ENCODE results near the gene MAML1. TPM values are rescaled to one million over a fixed set of nuclear protein-coding genes. Genes with fewer than 3 reads are reported as not detected.
A peak's percentile ranks its signal among the peaks of the same experiment; 100 is the strongest.

MAML1 gene
- total RNA-seq, 1 experiment from 2014 or later, result 18.0 TPM

DNA sequence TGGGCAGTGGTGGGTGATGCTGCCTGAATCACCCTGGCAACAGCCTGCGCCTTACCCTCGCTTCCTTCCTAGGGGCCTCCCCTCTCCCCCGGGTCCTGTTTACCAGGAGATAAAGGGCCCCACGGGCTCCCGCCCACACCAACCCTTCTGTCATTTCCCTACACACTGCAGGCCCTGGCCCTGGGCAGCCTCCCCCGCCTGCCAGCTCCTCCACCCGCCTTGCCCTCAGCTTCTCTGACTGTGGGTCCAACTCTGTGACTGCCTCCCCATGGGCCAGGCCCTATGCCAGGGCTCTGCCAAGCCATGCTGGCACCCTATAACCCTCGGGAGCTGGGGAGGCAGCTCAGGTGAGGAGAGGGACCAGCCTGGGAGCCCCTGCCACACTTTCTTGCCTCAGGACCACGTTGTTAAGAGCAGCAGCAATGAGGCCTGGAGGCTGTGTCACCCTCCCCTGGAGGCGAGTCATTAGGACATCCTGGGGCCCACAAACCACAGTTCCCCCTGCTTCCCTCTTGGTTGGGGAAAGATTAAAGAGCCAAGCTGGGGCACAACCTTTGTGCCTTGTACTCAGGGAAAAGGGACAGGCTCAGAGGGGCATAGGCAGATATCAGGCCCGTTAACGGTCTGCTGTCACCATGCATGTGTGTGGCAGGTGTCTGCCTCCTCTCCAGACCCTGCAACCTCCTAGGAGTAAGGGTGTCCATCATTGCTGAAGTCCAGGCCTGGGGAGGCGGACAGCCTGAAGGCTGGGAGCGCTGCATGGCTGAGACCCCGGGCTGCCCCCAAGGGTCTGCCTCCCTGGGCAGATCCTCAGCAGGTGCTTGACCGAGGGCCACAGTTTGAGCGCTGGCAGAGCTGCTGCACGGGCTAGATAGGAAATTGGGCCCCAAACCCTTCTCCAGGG lies 71.3 kb downstream of the MAML1 start:
- Histone ChIP-seq H3K27me3 (replicated peaks) (no peaks in the 10 kb centered on the region), H3K4me3 (no peak overlapping the region), H3K4me1 (replicated peaks) (peaks cover 22% of the 10 kb centered on the region), H3K27ac (no peak overlapping the region), H3K9me3 (replicated peaks) (no peaks in the 10 kb centered on the region), H3K36me3 (peaks cover 65% of the 10 kb centered on the region)
- DNase-seq (ENCODE audit: low read depth in 1 of 2, low spot score in 2 of 2), result peak in 1 of 2 experiments; percentile 52

DNA sequence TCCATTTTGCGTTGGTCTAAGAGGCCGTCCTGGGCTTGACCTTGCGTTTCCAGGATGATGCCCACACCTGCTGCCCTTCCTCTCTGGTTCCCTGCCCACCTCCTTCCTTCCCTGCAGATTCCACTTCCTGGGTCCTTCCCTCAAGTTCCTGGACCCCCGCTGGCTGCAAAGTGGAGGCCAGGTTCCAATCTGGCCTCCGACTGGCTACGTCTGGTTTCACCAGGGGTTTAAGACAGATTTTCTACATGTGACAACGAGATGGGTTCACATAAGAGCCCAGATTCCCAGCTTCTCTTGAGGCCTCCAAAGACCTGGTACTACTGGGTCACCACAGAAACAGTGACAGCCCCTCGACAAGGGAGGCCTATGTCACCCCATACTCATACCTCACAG lies 71.9 kb downstream of the MAML1 start:
- H3K4me3 ChIP-seq, result no peak overlapping the region
- H3K27me3 ChIP-seq (replicated peaks), result no peaks in the 10 kb centered on the region
- peaks cover 22% of the 10 kb centered on the region for H3K4me1 ChIP-seq (replicated peaks)
- no peak overlapping the region for H3K27ac ChIP-seq
- H3K36me3 ChIP-seq, result peaks cover 58% of the 10 kb centered on the region
- no peak for DNase-seq (ENCODE audit: low read depth in 1 of 2, low spot score in 2 of 2)
- no peaks in the 10 kb centered on the region for H3K9me3 ChIP-seq (replicated peaks)

DNA sequence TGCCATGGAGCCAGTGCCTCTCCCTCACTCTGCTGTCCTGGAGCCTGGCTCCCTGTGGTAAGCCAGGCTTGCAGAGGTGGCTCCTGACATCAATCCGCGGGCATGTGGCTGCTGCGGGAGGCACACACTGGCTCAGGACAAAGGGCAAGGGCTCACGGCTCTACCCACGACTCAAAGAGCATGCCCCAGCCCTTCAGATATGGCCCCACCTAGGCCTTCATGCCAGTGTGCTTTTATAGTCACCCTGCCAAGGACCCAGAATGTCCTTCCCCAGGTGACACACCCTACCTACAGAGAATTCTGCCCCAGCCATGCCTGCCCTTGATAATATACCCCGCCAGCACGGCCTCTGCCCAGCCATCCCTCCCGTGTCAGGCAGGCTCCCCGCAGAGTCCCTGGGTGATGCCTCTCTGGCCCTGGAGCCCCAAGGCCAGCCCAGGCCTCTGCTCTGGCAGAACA lies 72.5 kb downstream of the MAML1 start:
- DNase-seq (ENCODE audit: low read depth in 1 of 2, low spot score in 2 of 2), result no peak
- Histone ChIP-seq H3K36me3 (peaks cover 53% of the 10 kb centered on the region), H3K27me3 (replicated peaks) (no peaks in the 10 kb centered on the region), H3K4me3 (peak overlapping the region; percentile 77), H3K27ac (no peak overlapping the region), H3K9me3 (replicated peaks) (no peaks in the 10 kb centered on the region), H3K4me1 (replicated peaks) (peaks cover 22% of the 10 kb centered on the region)

DNA sequence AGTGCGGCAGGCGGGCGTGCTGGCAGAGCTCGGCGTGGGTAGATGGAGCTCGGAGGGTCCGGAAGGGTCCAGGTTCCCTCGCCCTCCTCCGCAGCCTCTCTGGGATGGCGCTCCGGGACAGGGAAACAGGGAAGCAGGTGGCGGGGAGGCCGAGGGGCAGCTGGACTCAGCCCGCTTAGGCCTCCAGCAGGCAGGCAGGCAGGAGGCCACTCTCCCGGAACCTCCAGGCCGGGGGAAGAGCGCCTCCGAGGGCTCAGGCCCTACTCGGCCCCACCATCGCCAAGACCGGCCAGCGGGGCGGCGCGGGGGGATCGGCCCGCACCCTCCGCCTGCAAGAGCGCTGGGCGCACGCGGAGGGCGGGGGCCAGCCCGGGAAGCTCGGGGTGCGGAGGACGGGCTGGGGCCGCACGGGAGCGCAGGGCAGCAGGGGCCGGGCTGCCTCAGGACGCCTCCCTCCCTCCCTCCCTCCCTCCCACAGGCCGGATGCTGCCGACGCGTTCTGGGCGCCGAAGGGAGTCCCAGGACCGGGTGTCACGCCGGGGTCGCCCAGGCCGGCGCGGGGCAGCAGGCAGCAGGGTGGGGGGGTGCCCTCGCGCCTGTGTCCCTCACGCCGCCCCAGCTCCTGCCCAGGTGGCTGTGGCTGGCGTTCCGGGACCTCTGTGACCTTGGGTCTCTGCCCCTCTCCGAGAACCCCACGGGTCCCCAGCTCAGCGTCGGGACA lies 73.1 kb downstream of the MAML1 start:
- Histone ChIP-seq H3K27me3 (replicated peaks) (no peaks in the 10 kb centered on the region), H3K27ac (peak overlapping the region; percentile 58), H3K9me3 (replicated peaks) (no peaks in the 10 kb centered on the region), H3K36me3 (peaks cover 51% of the 10 kb centered on the region), H3K4me3 (peak overlapping the region; percentile 77), H3K4me1 (replicated peaks) (peaks cover 22% of the 10 kb centered on the region)
- peak; percentile 50 to 66 for DNase-seq (ENCODE audit: low read depth in 1 of 2, low spot score in 2 of 2)

DNA sequence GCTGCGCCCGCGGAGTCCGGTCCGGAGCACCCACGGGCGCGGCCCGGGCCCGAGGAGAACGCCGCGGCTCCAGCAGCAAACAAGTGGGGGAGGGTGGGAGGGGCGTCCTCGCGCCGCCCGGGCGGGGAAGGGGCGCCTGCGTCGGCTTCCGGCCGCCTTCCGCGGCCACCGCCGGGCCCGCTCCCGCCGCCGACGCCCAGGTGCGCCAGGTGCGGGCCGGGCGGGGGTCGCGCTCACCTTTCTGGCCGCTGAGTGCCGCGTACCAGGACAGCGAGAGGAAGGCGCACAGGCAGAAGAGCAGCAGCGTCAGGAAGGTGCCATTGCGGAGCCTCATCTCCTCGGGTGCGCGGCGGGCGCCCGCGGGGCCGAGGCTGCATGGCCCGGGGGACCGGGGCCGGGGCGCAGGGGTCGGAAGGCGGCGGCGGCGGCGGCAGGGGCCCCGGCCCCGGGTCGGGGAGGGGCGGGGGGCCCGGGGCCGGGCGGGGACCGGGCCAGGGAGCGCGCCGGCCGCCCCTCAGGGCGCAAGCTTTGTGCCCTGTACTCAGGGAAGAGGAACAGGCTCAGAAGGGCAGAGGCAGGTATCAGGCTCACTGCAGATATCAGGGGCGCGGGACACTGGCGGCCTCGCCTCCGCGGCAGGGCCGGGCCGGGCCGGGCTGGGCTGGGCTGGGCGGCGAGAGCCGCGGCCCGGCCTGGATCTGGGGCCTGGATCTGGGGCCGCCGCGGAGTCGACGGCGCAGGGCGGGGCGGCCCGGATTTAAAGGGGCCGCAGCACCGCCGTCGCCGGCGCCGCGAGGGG lies 73.8 kb downstream of the MAML1 start, which contains the start of gene MGAT4B:
Gene MGAT4B (minus strand): TSS at position 617 of the 799 bp plus-strand sequence. CDS start 283 bp downstream, at position 334.
- Histone ChIP-seq H3K9me3 (replicated peaks) (no peaks in the 10 kb centered on the region), H3K36me3 (peaks cover 49% of the 10 kb centered on the region), H3K27ac (peak within 1 kb of the TSS; percentile 66), H3K4me1 (replicated peaks) (peaks cover 22% of the 10 kb centered on the region), H3K4me3 (peak within 1 kb of the TSS; percentile 77), H3K27me3 (replicated peaks) (no peaks in the 10 kb centered on the region)
- peak; percentile 60 to 77 for DNase-seq (ENCODE audit: low read depth in 1 of 2, low spot score in 2 of 2)

DNA sequence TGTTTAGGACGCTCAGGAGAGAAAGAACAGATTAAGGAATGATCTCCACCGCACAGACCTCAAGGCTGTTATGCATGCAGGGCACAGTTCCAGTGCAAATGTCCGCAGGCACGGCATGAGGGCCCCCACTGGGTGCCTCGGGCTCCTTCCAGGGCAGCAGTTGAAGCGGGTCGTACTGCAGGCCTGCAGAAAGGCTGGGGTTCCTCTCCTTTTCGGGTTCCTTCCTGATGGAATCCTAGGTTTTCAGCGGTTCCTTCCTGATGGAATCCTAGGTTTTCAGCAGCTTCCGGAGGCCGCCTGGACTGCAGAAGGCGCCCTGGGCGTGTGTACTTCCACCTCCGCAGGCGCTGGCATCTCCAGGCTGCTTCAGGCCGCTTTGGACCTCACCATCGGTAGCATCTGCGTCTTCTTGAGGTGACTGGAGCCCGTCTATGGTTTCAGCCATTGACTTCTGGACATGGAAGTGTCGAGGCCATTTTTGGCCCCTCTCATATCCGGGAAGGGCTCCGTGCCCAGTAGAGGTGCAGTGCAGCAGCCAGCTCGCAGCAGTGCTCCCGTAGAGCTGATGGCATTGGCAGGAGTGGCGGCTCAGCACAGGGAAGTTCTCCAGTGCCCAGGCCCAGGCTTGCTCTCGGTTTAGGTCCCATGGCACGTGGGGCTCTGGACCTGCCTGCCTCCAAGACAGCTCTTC lies 79.7 kb downstream of the MAML1 start:
- no peaks in the 10 kb centered on the region for H3K27me3 ChIP-seq (replicated peaks)
- peaks cover 4% of the 10 kb centered on the region; the same call in 1 of the 2 replicates for H3K4me1 ChIP-seq (replicated peaks)
- no peak overlapping the region for H3K4me3 ChIP-seq
- peaks cover 40% of the 10 kb centered on the region for H3K36me3 ChIP-seq
- H3K27ac ChIP-seq, result no peak overlapping the region
- no peaks in the 10 kb centered on the region for H3K9me3 ChIP-seq (replicated peaks)
- DNase-seq (ENCODE audit: low read depth in 1 of 2, low spot score in 2 of 2), result no peak

DNA sequence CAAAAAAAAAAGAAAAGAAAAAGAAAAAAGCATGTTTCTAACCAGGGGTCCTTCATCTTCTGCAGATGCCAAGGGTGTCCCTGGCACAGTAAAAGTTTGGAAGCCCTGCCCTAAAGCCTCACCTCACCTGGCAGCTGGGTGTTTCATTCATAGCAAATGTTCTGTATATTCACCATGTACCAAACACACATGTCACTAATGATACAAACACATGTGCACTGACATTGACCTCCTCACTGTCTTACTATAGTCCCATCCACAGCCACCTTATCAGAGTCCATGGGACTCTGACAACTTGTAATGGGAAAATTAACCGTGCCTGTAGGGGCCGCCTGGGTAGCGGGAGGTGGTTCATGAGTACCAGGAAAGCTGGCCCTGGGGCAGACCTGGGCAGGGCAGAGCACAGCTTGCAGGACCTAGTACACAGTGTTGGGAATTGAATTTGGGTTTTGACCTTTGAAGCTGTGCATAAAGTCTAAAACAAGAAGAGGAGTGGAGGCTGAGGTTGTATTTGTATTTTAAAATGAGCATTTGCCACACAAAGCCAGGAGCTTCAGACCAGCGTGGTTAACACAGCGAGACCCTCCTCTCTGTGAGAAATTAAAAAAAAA lies 80.5 kb downstream of the MAML1 start:
- H3K4me1 ChIP-seq (replicated peaks), result peaks cover 1% of the 10 kb centered on the region

DNA sequence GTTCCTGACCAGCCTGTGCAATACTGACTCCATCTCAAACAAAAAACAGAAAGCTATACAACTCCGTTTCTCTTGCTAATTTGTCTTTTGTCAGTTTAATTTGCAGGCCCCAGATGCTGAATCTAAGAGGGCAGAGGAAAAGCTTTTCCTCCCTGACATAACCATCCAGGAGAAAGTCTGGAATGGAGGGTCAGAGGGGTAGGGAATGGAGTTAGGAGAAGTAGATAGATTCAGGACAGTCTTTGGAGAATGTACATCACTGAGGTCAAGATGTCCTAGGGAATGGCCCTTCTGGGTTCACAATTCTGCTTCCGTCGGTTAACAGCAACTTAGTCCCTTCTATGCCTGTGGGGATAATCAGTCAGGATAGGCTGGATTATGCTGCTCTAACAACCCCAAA lies 81.5 kb downstream of the MAML1 start:
- no peak overlapping the region for H3K27ac ChIP-seq
- no peak for DNase-seq (ENCODE audit: low read depth in 1 of 2, low spot score in 2 of 2)
- no peaks in the 10 kb centered on the region for H3K9me3 ChIP-seq (replicated peaks)
- peaks cover 40% of the 10 kb centered on the region for H3K36me3 ChIP-seq
- H3K4me3 ChIP-seq, result no peak overlapping the region
- peaks cover 11% of the 10 kb centered on the region for H3K4me1 ChIP-seq (replicated peaks)
- H3K27me3 ChIP-seq (replicated peaks), result no peaks in the 10 kb centered on the region

More for the DNA sequence above, 80.5 kb downstream of the MAML1 start:
- peaks cover 40% of the 10 kb centered on the region for H3K36me3 ChIP-seq
- H3K27me3 ChIP-seq (replicated peaks), result no peaks in the 10 kb centered on the region
- H3K9me3 ChIP-seq (replicated peaks), result no peaks in the 10 kb centered on the region
- no peak for DNase-seq (ENCODE audit: low read depth in 1 of 2, low spot score in 2 of 2)
- no peak overlapping the region for H3K27ac ChIP-seq
- H3K4me3 ChIP-seq, result no peak overlapping the region

DNA sequence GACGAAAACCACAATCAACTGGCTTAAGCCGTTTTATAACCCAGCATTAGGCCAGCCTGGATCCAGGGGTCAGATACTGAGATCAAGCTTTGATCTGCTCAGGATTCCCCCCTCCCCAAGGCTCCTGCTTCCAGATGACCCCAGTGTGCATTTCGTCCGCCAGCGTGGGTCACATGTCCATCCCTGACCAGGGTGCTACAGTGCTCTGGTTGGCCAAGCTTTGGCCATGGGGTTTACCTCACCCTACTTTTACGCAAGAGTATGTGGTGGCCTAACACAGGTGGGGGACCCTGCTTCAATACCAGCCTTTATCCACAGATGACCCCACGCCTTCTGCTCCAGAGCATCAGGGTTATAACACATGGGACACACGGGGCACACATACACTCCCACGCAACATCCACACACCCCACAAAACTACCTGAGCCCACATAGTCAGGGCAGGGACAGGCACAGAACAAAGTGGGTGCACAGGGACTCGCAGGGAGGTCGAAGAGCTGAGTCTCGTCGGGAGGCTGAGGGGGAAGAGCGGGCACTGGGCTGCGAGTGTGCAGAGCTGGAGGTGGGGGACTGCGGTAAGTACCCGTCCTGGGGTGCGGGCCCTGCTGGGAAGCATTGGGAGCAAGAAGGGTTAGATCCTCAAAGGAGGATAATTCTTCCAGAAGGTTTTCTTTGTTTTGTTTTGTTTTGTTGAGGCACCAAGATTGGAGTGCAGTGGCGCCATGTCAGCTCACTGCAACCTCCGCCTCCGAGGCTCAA lies 83.0 kb downstream of the MAML1 start:
- Histone ChIP-seq H3K36me3 (peaks cover 36% of the 10 kb centered on the region), H3K4me1 (replicated peaks) (peaks cover 27% of the 10 kb centered on the region), H3K27me3 (replicated peaks) (no peaks in the 10 kb centered on the region), H3K4me3 (no peak overlapping the region), H3K27ac (no peak overlapping the region), H3K9me3 (replicated peaks) (no peaks in the 10 kb centered on the region)
- no peak for DNase-seq (ENCODE audit: low read depth in 1 of 2, low spot score in 2 of 2)

DNA sequence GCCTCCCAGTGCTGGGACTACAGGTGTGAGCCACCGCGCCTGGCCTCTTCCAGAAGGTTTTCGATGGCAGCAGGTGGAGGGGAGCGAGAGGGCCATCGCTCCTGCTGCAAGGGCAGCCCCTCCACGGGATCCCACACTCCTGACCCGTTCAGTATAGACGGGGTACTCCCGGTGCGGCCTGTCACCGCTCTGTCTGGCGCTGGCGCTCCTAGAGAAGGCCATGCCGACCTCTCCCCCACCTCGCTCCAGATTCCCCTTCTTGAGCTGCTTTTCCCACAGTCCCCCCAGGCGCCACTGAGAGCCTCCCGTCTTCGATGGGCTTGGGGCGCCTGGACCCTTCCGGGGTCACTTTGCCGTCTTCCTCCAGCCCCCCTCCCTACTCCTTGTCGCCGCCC lies 83.8 kb downstream of the MAML1 start:
- H3K4me3 ChIP-seq, result no peak overlapping the region
- peaks cover 29% of the 10 kb centered on the region for H3K4me1 ChIP-seq (replicated peaks)
- no peak for DNase-seq (ENCODE audit: low read depth in 1 of 2, low spot score in 2 of 2)
- no peak overlapping the region for H3K27ac ChIP-seq
- no peaks in the 10 kb centered on the region for H3K9me3 ChIP-seq (replicated peaks)
- H3K36me3 ChIP-seq, result peaks cover 38% of the 10 kb centered on the region
- H3K27me3 ChIP-seq (replicated peaks), result no peaks in the 10 kb centered on the region

DNA sequence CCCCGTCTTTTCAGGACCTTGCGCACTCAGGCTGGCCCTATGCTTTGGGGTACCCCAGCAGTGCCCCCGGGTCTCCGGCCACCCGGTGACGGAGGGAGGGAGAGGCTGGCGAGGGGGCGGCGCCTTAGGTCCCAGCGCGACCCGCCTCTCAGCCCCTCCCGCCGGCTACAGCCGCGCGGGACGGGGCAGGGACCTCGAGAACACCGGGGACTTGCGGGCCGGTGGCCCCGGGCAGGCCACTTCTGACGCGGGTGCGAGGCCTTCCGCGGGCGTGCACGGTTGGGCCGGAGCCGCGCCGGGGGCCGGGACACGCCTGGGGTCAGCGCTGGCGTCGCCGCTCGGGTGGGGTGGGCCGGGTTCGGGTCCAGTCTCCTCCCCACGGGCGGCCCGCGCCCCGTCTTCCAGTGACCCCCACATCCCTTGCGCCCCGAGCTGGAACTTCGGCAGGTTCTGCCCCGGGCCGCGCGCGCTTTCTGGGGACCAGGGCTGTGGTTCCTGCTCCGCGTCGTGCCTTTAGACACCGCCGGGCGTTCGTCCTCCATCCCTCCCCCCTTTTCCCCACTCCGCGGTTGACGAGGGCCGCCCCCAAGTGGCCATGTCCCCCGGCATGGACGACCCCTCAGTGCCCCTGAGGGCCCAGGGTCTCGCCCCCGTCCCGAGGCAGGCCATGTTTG lies 84.3 kb downstream of the MAML1 start:
- Histone ChIP-seq H3K36me3 (peaks cover 35% of the 10 kb centered on the region), H3K27me3 (replicated peaks) (no peaks in the 10 kb centered on the region), H3K4me3 (no peak overlapping the region)

DNA sequence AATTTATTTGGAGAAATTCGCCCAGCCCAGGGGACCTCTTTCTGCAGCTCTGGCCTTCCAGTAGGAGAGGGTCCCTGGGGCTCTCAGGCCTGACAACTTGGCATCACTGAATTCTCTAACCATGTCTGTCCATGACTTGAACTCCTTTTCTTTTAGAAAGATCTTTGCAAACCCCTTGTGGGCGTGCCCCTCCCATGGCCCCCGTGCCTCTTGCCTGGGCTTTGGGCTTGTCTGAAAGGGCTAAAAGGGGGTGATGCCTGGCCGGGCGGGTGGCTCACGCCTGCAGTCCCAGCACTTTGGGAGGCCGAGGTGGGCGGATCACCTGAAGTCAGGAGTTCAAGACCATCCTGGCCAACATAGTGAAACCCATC lies 84.8 kb downstream of the MAML1 start:
- no peak overlapping the region for H3K27ac ChIP-seq
- no peaks in the 10 kb centered on the region for H3K27me3 ChIP-seq (replicated peaks)
- no peaks in the 10 kb centered on the region for H3K9me3 ChIP-seq (replicated peaks)
- no peak overlapping the region for H3K4me3 ChIP-seq
- DNase-seq (ENCODE audit: low read depth in 1 of 2, low spot score in 2 of 2), result no peak
- peaks cover 36% of the 10 kb centered on the region for H3K4me1 ChIP-seq (replicated peaks)
- peaks cover 35% of the 10 kb centered on the region for H3K36me3 ChIP-seq

More for the DNA sequence above, 84.3 kb downstream of the MAML1 start:
- DNase-seq (ENCODE audit: low read depth in 1 of 2, low spot score in 2 of 2), result no peak
- Histone ChIP-seq H3K4me1 (replicated peaks) (peaks cover 31% of the 10 kb centered on the region), H3K27ac (no peak overlapping the region), H3K9me3 (replicated peaks) (no peaks in the 10 kb centered on the region)
